HCT116 (cell line): ENCODE measurements around the gene VARS1.

ENCODE experiments used
- EZH2phosphoT487 ChIP-seq: fragments of 200-600 bp; IDR thresholded peaks from 2 replicates; pipeline ENCODE4 v1.6.1; 2018; ENCODE audit warnings: antibody characterized with exemption, borderline replicate concordance
- YY1 ChIP-seq: IDR thresholded peaks from 2 replicates; pipeline ENCODE4 v1.6.1; 2011; ENCODE audit warnings: low read length, low read depth, moderate library complexity, mild to moderate bottlenecking; ENCODE audit not compliant: insufficient replicate concordance; ENCODE audit errors: extremely low read depth
- ZNF274 ChIP-seq: fragments of 200-500 bp; sonication (Bioruptor generic); IDR thresholded peaks from 2 replicates; pipeline ENCODE4 v1.6.1; 2014; ENCODE audit warnings: mild to moderate bottlenecking, low read depth, low read length, inconsistent platforms
- TF ChIP-seq, protein P1 (sequence below), 3 experiments: fragments of 200-600 bp in 1 of 3; sonication (generic) in 1 of 3; IDR thresholded peaks in 2 of 3; conservative IDR thresholded peaks in 1 of 3; 2 replicates each; pipeline ENCODE4 v1.5.1; 2012 to 2017; ENCODE audit warnings: low read depth in 2 of 3, low read length in 2 of 3, antibody characterized with exemption in 1 of 3, borderline replicate concordance in 1 of 3, control low read depth in 1 of 3, mild to moderate bottlenecking in 1 of 3, mixed read lengths in 1 of 3, mixed run types in 1 of 3, moderate library complexity in 1 of 3; ENCODE audit not compliant: insufficient read depth in 1 of 3

DNA sequence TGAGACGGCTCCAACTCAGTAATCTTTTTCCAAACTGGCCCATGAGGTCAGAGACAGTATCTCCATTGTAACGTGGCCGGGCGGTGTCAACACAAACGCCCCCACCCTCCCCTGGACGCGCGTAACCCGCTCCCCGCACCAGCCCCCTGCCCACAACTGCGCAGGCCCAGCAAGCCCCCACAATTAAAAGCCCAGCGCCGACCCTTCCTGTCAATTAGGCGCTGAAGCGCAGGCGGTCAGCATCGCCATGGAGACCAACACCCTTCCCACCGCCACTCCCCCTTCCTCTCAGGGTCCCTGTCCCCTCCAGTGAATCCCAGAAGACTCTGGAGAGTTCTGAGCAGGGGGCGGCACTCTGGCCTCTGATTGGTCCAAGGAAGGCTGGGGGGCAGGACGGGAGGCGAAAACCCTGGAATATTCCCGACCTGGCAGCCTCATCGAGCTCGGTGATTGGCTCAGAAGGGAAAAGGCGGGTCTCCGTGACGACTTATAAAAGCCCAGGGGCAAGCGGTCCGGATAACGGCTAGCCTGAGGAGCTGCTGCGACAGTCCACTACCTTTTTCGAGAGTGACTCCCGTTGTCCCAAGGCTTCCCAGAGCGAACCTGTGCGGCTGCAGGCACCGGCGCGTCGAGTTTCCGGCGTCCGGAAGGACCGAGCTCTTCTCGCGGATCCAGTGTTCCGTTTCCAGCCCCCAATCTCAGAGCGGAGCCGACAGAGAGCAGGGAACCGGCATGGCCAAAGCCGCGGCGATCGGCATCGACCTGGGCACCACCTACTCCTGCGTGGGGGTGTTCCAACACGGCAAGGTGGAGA, 19.7 kb upstream of the VARS1 start, which contains the start of the genes HSPA1A and HSPA1L:
- TF ChIP-seq, protein P1, sequence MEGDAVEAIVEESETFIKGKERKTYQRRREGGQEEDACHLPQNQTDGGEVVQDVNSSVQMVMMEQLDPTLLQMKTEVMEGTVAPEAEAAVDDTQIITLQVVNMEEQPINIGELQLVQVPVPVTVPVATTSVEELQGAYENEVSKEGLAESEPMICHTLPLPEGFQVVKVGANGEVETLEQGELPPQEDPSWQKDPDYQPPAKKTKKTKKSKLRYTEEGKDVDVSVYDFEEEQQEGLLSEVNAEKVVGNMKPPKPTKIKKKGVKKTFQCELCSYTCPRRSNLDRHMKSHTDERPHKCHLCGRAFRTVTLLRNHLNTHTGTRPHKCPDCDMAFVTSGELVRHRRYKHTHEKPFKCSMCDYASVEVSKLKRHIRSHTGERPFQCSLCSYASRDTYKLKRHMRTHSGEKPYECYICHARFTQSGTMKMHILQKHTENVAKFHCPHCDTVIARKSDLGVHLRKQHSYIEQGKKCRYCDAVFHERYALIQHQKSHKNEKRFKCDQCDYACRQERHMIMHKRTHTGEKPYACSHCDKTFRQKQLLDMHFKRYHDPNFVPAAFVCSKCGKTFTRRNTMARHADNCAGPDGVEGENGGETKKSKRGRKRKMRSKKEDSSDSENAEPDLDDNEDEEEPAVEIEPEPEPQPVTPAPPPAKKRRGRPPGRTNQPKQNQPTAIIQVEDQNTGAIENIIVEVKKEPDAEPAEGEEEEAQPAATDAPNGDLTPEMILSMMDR (IDR thresholded peaks at IDR 0.05 in 2 of 3, conservative IDR thresholded peaks at IDR 0.05 in 1 of 3; ENCODE audit: borderline replicate concordance in 1 of 3, insufficient read depth in 1 of 3, low read depth in 2 of 3, low read length in 2 of 3) = no peak
- TF ChIP-seq ZNF274 = no peak
- no peak for TF ChIP-seq YY1
- no peak for TF ChIP-seq EZH2phosphoT487
